K562 (cell line): ENCODE data around the gene EMILIN1. TPM values are rescaled to one million over a fixed set of nuclear protein-coding genes. Genes with fewer than 3 reads are reported as not detected.

Experiments
- ATF7 ChIP-seq: fragments of 450-650 bp; IDR thresholded peaks from 2 replicates; pipeline ENCODE4 v1.7.1; 2014; ENCODE audit warnings: mild to moderate bottlenecking, moderate library complexity
- CHD1 ChIP-seq: fragments of 200-600 bp; sonication (generic); IDR thresholded peaks from one replicate; pipeline ENCODE4 v1.6.1; 2012; ENCODE audit warnings: mild to moderate bottlenecking, moderate library complexity, low read length, inconsistent platforms
- EP400 ChIP-seq: fragments of 450-650 bp; IDR thresholded peaks from 2 replicates; pipeline ENCODE4 v1.6.1; 2017; ENCODE audit warnings: antibody characterized with exemption, mild to moderate bottlenecking, moderate library complexity
- GABPA ChIP-seq: fragments of 200-800 bp; sonication (Bioruptor generic); conservative IDR thresholded peaks from 2 replicates; pipeline ENCODE4 v1.6.1; 2016; ENCODE audit warnings: low read depth, missing genetic modification characterization, missing compliant biosample characterization
- HDAC8 ChIP-seq: fragments of 450-650 bp; IDR thresholded peaks from 2 replicates; pipeline ENCODE4 v1.6.1; 2016; ENCODE audit warnings: mild to moderate bottlenecking, missing genetic modification characterization, moderate library complexity, missing compliant biosample characterization
- HMBOX1 ChIP-seq: sonication (generic); IDR thresholded peaks from 2 replicates; pipeline ENCODE4 v1.6.1; 2016
- KAT8 ChIP-seq: fragments of 450-650 bp; IDR thresholded peaks from 2 replicates; pipeline ENCODE4 v1.6.1; 2016; ENCODE audit warnings: low read depth, mild to moderate bottlenecking
- KDM1A ChIP-seq, 2 experiments: fragments of 450-650 bp; IDR thresholded peaks; 2 replicates each; pipeline ENCODE4 v1.6.1; 2016; ENCODE audit warnings: mild to moderate bottlenecking in 2 of 2
- KLF6 ChIP-seq: fragments of 250-450 bp; sonication (Bioruptor Pico); IDR thresholded peaks from 2 replicates; pipeline ENCODE4 v1.4.0; 2020; ENCODE audit warnings: mild to moderate bottlenecking, moderate library complexity, borderline replicate concordance
- MXI1 ChIP-seq: IDR thresholded peaks from 2 replicates; pipeline ENCODE4 v1.6.1; 2011; ENCODE audit warnings: low read depth, mild to moderate bottlenecking, improper control_type of control experiment, low read length
- NCOA2 ChIP-seq, 2 experiments: fragments of 450-650 bp; IDR thresholded peaks; 2 replicates each; pipeline ENCODE4 v1.6.1; 2018; ENCODE audit warnings: mild to moderate bottlenecking in 2 of 2, moderate library complexity in 1 of 2; ENCODE audit not compliant: partially characterized antibody in 2 of 2
- NKRF ChIP-seq: fragments of 450-650 bp; IDR thresholded peaks from 2 replicates; pipeline ENCODE4 v1.6.1; 2016; ENCODE audit warnings: borderline replicate concordance
- PHF20 ChIP-seq: fragments of 450-650 bp; IDR thresholded peaks from 2 replicates; pipeline ENCODE4 v1.6.1; 2018; ENCODE audit not compliant: partially characterized antibody
- POLR3G ChIP-seq: IDR thresholded peaks from 2 replicates; pipeline ENCODE4 v1.6.1; 2011; ENCODE audit not compliant: insufficient read length, insufficient replicate concordance; ENCODE audit errors: extremely low read depth
- THAP7 ChIP-seq: fragments of 250-450 bp; sonication (Bioruptor Pico); IDR thresholded peaks from 2 replicates; pipeline ENCODE4 v1.5.0; 2021
- TOE1 ChIP-seq, 2 experiments: fragments of 450-650 bp in 1 of 2; sonication (generic) in 1 of 2; formaldehyde crosslinking in 1 of 2; IDR thresholded peaks; 2 replicates each; pipeline versions ENCODE4 v1.7.1 to v1.8.0; 2016 to 2022; ENCODE audit warnings: borderline replicate concordance in 2 of 2, mild to moderate bottlenecking in 2 of 2, antibody characterized with exemption in 1 of 2, inconsistent platforms in 1 of 2, low read depth in 1 of 2, missing genetic modification reagents in 1 of 2, moderate library complexity in 1 of 2
- ZBTB7A ChIP-seq: IDR thresholded peaks from 2 replicates; pipeline ENCODE4 v1.6.1; 2011; ENCODE audit warnings: low read depth, mild to moderate bottlenecking, low read length, moderate library complexity, borderline replicate concordance; ENCODE audit not compliant: control insufficient read depth
- ZNF398 ChIP-seq: fragments of 250-450 bp; sonication (Bioruptor Pico); IDR thresholded peaks from 2 replicates; pipeline ENCODE4 v1.8.0; 2021; ENCODE audit warnings: moderate library complexity, mild to moderate bottlenecking, inconsistent platforms
- ZNF740 ChIP-seq, 3 experiments: fragments of 200-800 bp in 1 of 3; sonication (Bioruptor generic) in 1 of 3; sonication (generic) in 1 of 3; formaldehyde crosslinking in 1 of 3; IDR thresholded peaks; 2 replicates each; pipeline versions ENCODE4 v1.6.1 to v1.8.0; 2016 to 2022; ENCODE audit warnings: mild to moderate bottlenecking in 2 of 3, missing compliant biosample characterization in 2 of 3, missing genetic modification characterization in 2 of 3, missing genetic modification reagents in 1 of 3
- polyA plus RNA-seq, 8 experiments: library from polyadenylated mRNA; depleted of rRNA in 4 of 8; stranded (reverse) in 5 of 8; unstranded in 3 of 8; fragments of >200 nt; fragmentation: Nextera tagmentation in 2 of 8; fragmentation: Illumina TruSeq in 1 of 8; extraction: Ambion mirVana in 2 of 8; extraction: Trizol in 1 of 8; gene quantifications; 2 replicates each; pipeline versions ENCODE4 v1.2.1 to v1.2.3, GENCODE V29; 2011 to 2014; ENCODE audit warnings: inconsistent platforms in 1 of 8, missing spikeins in 1 of 8
- total RNA-seq, 7 experiments: library from RNA; depleted of rRNA in 6 of 7; stranded (reverse); fragments of >200 nt in 6 of 7; fragmentation: Illumina TruSeq in 2 of 7; extraction: Trizol in 2 of 7; gene quantifications; 2 replicates each; pipeline versions ENCODE4 v1.2.1 to v1.2.3, GENCODE V29; 2011 to 2021; ENCODE audit warnings: low replicate concordance in 1 of 7

Gene EMILIN1
- total and polyA plus RNA-seq, 9 of the 15 experiments (the other 6 are each of a cell fraction or from before 2014, with no cell fraction given): 0.04 to 2.7 (median 0.54) TPM; not detected in 2

DNA sequence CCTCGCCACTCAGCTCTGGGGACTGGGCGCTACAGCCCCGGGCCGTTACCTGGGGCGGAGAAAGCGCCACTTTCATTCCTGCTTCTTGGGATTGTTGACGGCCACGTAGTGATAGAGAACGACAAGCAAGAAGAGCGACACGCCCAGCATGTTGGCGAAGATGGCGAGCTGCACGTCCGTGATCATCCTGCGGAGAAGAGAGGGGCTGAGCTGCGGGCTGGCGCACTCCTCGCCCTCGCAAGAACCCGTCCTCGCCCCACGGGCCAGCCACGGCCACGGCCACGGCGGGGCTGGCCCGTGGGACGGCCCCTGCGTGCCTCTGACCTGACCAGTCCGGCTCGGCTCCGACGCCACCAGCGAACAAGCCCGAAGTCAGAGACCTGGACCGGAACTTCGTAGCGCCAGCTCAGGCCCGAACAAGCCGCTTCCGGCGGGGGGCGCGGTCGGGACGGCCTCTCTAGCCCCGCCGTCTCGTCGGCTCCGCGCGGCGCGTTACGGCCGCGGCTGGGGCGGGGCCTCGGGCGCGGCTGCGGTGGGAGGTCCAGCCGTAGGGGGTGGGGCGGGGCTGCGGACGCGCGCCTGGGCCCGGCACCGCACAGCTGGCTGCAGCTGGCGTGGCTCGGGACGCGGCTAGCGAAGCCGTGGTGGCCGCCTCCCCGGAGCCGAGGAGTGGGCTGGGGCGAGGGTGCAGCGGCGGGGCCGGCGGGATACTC lies 7.0 kb upstream of the EMILIN1 start, which contains the start of gene OST4 (continued):
- TF ChIP-seq ZNF398 (CRISPR knock-in tag) (no peak), MXI1 (0 out of 2 replicates have a peak, but pooled peaks have one; percentile 52), HDAC8 (tag) (no peak), CHD1 (peak; percentile 96), KLF6 (CRISPR knock-in tag) (peak; percentile 45; the same call in 1 of the 2 replicates), HMBOX1 (no peak), POLR3G (no peak), KAT8 (no peak), ZNF740 (CRISPR knock-in tag; IDR thresholded peaks at IDR 0.05) (0 out of 2 replicates have a peak, but pooled peaks have one; percentile 22), ZNF740 (tag; IDR thresholded peaks at IDR 0.05) (peak in 1 of 2 experiments; percentile 18; a peak in 1 of 4 replicates), THAP7 (CRISPR knock-in tag) (peak; percentile 58; the same call in 1 of the 2 replicates), NCOA2 (IDR thresholded peaks at IDR 0.05; ENCODE audit: partially characterized antibody in 2 of 2) (no peak), PHF20 (peak; percentile 59), TOE1 (IDR thresholded peaks at IDR 0.05; ENCODE audit: borderline replicate concordance) (no peak), TOE1 (CRISPR knock-in tag; IDR thresholded peaks at IDR 0.05; ENCODE audit: borderline replicate concordance, low read depth) (no peak), ZBTB7A (peak; percentile 59; the same call in 1 of the 2 replicates), GABPA (tag) (peak; percentile 98), ATF7 (peak; percentile 78; the same call in 1 of the 2 replicates), EP400 (peak; percentile 84), NKRF (peak; percentile 80; the same call in 1 of the 2 replicates), KDM1A (IDR thresholded peaks at IDR 0.05) (no peak)
